Measurements from ENCODE around the gene CAMK2B.

CAMK2B gene

GRCh38 chr7:44183386-44183785, 142.0 kb downstream of the CAMK2B start:
- H3K36me3 ChIP-seq (ENCODE audit: insufficient read depth, low read length): no peaks in the 10 kb centered on the region
- no peaks in the 10 kb centered on the region for H3K9me2 ChIP-seq (replicated peaks; ENCODE audit: low read depth, low read length)
- H3K4me1 ChIP-seq (ENCODE audit: insufficient read depth, low read length, poor library complexity, severe bottlenecking): no peaks in the 10 kb centered on the region
- H3F3A ChIP-seq (ENCODE audit: low read depth): no peaks in the 10 kb centered on the region
- no peak overlapping the region for H3K4me3 ChIP-seq (ENCODE audit: low read length, poor library complexity, severe bottlenecking)
- no peak overlapping the region for H3K9ac ChIP-seq (ENCODE audit: low read depth, low read length, poor library complexity, severe bottlenecking)
- TF ChIP-seq CTCF (conservative IDR thresholded peaks at IDR 0.05; ENCODE audit: low read length): no peak
- no peak for TF ChIP-seq EZH2phosphoT487 (IDR thresholded peaks at IDR 0.05; ENCODE audit: borderline replicate concordance)
- no peaks in the 10 kb centered on the region for H3K27me3 ChIP-seq (ENCODE audit: insufficient read depth, low read length, poor library complexity, severe bottlenecking)
- no peak overlapping the region for H3K4me2 ChIP-seq (ENCODE audit: low read depth, low read length, poor library complexity, severe bottlenecking)
- H3K79me2 ChIP-seq (ENCODE audit: insufficient read depth, low read length): no peaks in the 10 kb centered on the region
- H3K9me3 ChIP-seq (ENCODE audit: insufficient read depth, low read depth, low read length): peaks cover 3% of the 10 kb centered on the region; the same call in 1 of the 2 replicates
- H2AFZ ChIP-seq (ENCODE audit: low read length): no peak overlapping the region
- H4K20me1 ChIP-seq (ENCODE audit: insufficient read depth, low read length, poor library complexity, severe bottlenecking): no peaks in the 10 kb centered on the region

GRCh38 chr7:44182827-44183226, 142.6 kb downstream of the CAMK2B start:
- Histone ChIP-seq H3K4me2 (ENCODE audit: low read depth, low read length, poor library complexity, severe bottlenecking) (no peak overlapping the region), H3K79me2 (ENCODE audit: insufficient read depth, low read length) (no peaks in the 10 kb centered on the region), H3K36me3 (ENCODE audit: insufficient read depth, low read length) (no peaks in the 10 kb centered on the region), H3K9me2 (replicated peaks; ENCODE audit: low read depth, low read length) (no peaks in the 10 kb centered on the region), H3K9me3 (ENCODE audit: insufficient read depth, low read depth, low read length) (peaks cover 3% of the 10 kb centered on the region; the same call in 1 of the 2 replicates), H3K4me3 (ENCODE audit: low read length, poor library complexity, severe bottlenecking) (no peak overlapping the region), H3F3A (ENCODE audit: low read depth) (no peaks in the 10 kb centered on the region), H3K27me3 (ENCODE audit: insufficient read depth, low read length, poor library complexity, severe bottlenecking) (no peaks in the 10 kb centered on the region), H3K9ac (ENCODE audit: low read depth, low read length, poor library complexity, severe bottlenecking) (no peak overlapping the region), H2AFZ (ENCODE audit: low read length) (no peak overlapping the region), H3K4me1 (ENCODE audit: insufficient read depth, low read length, poor library complexity, severe bottlenecking) (no peaks in the 10 kb centered on the region), H4K20me1 (ENCODE audit: insufficient read depth, low read length, poor library complexity, severe bottlenecking) (no peaks in the 10 kb centered on the region)
- TF ChIP-seq EZH2phosphoT487 (IDR thresholded peaks at IDR 0.05; ENCODE audit: borderline replicate concordance) (no peak), CTCF (conservative IDR thresholded peaks at IDR 0.05; ENCODE audit: low read length) (no peak)

GRCh38 chr7:44180631-44181030, 144.8 kb downstream of the CAMK2B start:
- Histone ChIP-seq H3K4me3 (ENCODE audit: low read length, poor library complexity, severe bottlenecking) (no peak overlapping the region), H3K9me2 (replicated peaks; ENCODE audit: low read depth, low read length) (no peaks in the 10 kb centered on the region), H3K9me3 (ENCODE audit: insufficient read depth, low read depth, low read length) (peaks cover 3% of the 10 kb centered on the region; the same call in 1 of the 2 replicates), H4K20me1 (ENCODE audit: insufficient read depth, low read length, poor library complexity, severe bottlenecking) (no peaks in the 10 kb centered on the region), H3K9ac (ENCODE audit: low read depth, low read length, poor library complexity, severe bottlenecking) (no peak overlapping the region), H3K27me3 (ENCODE audit: insufficient read depth, low read length, poor library complexity, severe bottlenecking) (no peaks in the 10 kb centered on the region), H3F3A (ENCODE audit: low read depth) (no peaks in the 10 kb centered on the region), H3K4me2 (ENCODE audit: low read depth, low read length, poor library complexity, severe bottlenecking) (no peak overlapping the region), H2AFZ (ENCODE audit: low read length) (no peak overlapping the region), H3K79me2 (ENCODE audit: insufficient read depth, low read length) (no peaks in the 10 kb centered on the region), H3K36me3 (ENCODE audit: insufficient read depth, low read length) (no peaks in the 10 kb centered on the region), H3K4me1 (ENCODE audit: insufficient read depth, low read length, poor library complexity, severe bottlenecking) (no peaks in the 10 kb centered on the region)
- TF ChIP-seq CTCF (conservative IDR thresholded peaks at IDR 0.05; ENCODE audit: low read length) (no peak), EZH2phosphoT487 (IDR thresholded peaks at IDR 0.05; ENCODE audit: borderline replicate concordance) (no peak)

All from Loucy (cell line).